ENCODE results near the gene FAHD2A. TPM values are rescaled to one million over a fixed set of nuclear protein-coding genes. Genes with fewer than 3 reads are reported as not detected.
"Not testable (repeated sequence)": the region's sequence is repeated elsewhere in the genome, so short reads cannot be mapped to it uniquely, and the experiment has no call there.

Gene FAHD2A
- total and polyA plus RNA-seq, 12 donors: 24.1 to 45.1 (median 39.8) TPM

DNA sequence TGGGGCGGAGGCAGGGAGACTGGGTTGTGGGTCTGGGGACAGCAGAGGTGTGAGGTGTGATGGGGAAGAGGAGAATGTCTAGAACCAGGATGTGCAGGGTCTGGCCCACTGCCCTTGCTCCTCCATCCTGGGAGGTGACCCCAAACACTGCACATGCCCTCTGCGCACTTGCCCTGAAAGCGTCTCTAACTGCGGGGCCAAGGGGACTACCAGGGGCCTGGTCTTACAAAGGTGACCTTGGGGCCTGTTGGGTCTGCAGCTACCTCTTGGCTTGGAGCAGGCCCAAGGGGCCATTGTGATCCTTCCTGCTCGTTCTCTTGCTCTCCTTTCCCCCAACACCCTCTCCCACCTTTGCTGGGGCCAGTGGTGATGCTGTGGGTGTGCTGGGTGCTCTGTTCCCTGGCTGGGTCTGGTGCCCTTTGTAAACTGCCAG, 48.0 kb upstream of the FAHD2A start:
- ATAC-seq: no peak
- no peak for DNase-seq
- whole genome bisulfite sequencing, 2 donors: 93 to 94% methylated on average over 5 of the region's 5 CpGs

DNA sequence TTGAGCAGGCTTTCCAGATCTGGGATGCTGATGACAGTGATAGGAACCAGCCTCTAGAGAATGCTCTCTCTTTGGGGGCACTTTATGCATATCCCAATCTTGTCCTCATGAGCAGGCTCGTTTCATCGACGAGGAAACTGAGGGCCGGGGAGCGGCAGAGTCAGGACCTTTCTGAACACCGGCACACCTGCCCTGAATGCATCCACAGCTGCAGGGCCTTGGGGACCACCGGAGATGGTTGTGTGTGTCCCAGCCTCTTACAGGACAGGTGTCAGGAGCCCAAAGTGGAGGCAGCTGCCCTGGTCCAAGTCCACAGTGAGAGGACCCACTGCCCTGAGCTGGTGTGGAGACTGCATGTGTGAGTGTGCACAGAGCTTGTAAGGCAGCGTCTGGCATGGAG, 47.6 kb upstream of the FAHD2A start:
- H3K27me3 ChIP-seq: no peaks in the 10 kb centered on the region
- no peaks in the 10 kb centered on the region for H3K36me3 ChIP-seq
- no peak for ATAC-seq
- intact Hi-C loops (cut with DNase I): loop anchor here in 1 of 10 donors (5.0 kb wide), 1 partner anchor 42 kb away; no protein-coding TSS in a partner anchor
- DNase-seq: no peak
- WGBS, 2 donors: 88 to 90% methylated on average over 8 of the region's 8 CpGs
- H3K9me3 ChIP-seq: peaks cover 0 to 8% (median 0%) of the 10 kb centered on the region in 11 donors
- TF ChIP-seq, protein P1, sequence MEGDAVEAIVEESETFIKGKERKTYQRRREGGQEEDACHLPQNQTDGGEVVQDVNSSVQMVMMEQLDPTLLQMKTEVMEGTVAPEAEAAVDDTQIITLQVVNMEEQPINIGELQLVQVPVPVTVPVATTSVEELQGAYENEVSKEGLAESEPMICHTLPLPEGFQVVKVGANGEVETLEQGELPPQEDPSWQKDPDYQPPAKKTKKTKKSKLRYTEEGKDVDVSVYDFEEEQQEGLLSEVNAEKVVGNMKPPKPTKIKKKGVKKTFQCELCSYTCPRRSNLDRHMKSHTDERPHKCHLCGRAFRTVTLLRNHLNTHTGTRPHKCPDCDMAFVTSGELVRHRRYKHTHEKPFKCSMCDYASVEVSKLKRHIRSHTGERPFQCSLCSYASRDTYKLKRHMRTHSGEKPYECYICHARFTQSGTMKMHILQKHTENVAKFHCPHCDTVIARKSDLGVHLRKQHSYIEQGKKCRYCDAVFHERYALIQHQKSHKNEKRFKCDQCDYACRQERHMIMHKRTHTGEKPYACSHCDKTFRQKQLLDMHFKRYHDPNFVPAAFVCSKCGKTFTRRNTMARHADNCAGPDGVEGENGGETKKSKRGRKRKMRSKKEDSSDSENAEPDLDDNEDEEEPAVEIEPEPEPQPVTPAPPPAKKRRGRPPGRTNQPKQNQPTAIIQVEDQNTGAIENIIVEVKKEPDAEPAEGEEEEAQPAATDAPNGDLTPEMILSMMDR (IDR thresholded peaks at IDR 0.05): no peak
- H3K4me3 ChIP-seq: no peak overlapping the region
- H3K27ac ChIP-seq: no peak overlapping the region
- H3K4me1 ChIP-seq: peaks cover 0 to 5% (median 0%) of the 10 kb centered on the region in 9 donors

More for the DNA sequence above, 48.0 kb upstream of the FAHD2A start:
- TF ChIP-seq, protein P1 (IDR thresholded peaks at IDR 0.05): no peak
- peaks cover 0 to 8% (median 0%) of the 10 kb centered on the region in 11 donors for H3K9me3 ChIP-seq
- H3K27me3 ChIP-seq: no peaks in the 10 kb centered on the region
- no peak overlapping the region for H3K4me3 ChIP-seq
- H3K36me3 ChIP-seq: no peaks in the 10 kb centered on the region
- H3K4me1 ChIP-seq: peaks cover 0 to 3% (median 0%) of the 10 kb centered on the region in 9 donors
- intact Hi-C loops (cut with DNase I): loop anchor here in 1 of 10 donors (5.0 kb wide), 1 partner anchor 43 kb away; no protein-coding TSS in a partner anchor
- H3K27ac ChIP-seq: no peak overlapping the region

DNA sequence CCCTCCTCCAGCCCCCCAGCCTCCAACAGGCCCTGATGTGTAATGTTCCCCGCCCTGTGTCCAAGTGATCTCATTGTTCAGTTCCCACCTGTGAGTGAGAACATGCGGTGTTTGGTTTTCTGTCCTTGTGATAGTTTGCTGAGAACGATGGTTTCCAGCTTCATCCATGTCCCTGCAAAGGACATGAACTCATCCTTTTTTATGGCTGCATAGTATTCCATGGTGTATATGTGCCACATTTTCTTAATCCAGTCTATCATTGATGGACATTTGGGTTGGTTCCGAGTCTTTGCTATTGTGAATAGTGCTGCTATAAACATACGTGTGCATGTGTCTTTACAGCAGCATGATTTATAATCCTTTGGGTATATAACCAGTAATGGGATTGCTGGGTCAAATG, 47.0 kb upstream of the FAHD2A start:
- DNase-seq; H3K4me3 ChIP-seq; ATAC-seq; H3K4me1 ChIP-seq; intact Hi-C loops (cut with DNase I); H3K36me3 ChIP-seq; H3K27ac ChIP-seq; H3K27me3 ChIP-seq; H3K9me3 ChIP-seq: not testable (repeated sequence)
- 88 to 90% methylated on average over 3 to 4 of the region's 5 CpGs for WGBS, 2 donors

DNA sequence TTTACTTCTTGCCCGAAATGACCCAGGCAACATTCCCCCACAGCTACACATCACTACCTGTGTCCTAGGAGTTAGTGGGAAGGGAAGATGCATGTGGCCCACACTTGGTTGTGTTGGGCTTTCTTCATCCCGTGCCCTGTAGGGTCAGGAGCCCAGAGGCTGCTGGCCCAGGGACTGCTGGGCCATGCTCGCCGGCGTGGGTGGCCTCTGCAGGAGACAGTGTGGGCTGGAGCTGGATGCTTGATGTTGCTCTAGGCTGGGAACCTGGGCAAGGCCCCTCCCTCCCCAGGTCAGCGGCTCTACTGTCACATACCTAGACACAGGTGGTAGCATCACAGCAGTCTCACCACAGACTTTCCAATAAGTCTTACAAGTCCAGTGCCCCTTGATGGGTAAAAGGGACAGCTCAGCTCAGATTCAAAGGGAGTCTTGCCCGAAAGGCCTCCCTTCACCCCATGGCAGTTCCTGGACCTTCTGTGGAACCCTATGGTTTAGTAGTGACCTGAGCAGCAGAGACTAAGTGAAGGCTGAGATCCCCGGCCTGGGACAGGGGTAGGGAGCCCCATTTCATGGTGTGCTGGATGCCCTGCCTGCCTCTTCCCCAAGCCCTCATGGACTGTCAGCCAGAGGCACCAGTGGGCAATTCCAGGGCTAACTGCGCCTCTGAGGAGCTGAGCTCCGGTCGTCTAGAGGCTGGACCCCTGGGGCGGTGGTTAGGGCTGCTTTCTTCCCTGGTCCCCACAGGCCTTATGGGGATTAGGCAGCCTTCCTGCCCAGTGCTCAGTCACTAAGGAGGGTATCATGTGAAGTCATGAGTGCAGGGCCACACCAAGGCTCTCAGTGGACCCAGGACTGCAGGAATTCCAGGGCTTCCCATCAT, 45.4 kb upstream of the FAHD2A start:
- WGBS, 2 donors: 87 to 89% methylated on average over 12 of the region's 12 CpGs
- Histone ChIP-seq H3K27me3 (no peaks in the 10 kb centered on the region), H3K9me3 (peaks cover 0 to 8% (median 0%) of the 10 kb centered on the region in 11 donors), H3K27ac (no peak overlapping the region), H3K4me1 (peaks cover 0 to 5% (median 0%) of the 10 kb centered on the region in 9 donors), H3K36me3 (no peaks in the 10 kb centered on the region), H3K4me3 (no peak overlapping the region)
- DNase-seq (no peak), ATAC-seq (no peak)
- TF ChIP-seq, protein P1 (IDR thresholded peaks at IDR 0.05): no peak
- intact Hi-C loops (cut with DNase I): no loop called here
